Measurements from ENCODE around the gene EGFLAM.

EGFLAM gene

DNA sequence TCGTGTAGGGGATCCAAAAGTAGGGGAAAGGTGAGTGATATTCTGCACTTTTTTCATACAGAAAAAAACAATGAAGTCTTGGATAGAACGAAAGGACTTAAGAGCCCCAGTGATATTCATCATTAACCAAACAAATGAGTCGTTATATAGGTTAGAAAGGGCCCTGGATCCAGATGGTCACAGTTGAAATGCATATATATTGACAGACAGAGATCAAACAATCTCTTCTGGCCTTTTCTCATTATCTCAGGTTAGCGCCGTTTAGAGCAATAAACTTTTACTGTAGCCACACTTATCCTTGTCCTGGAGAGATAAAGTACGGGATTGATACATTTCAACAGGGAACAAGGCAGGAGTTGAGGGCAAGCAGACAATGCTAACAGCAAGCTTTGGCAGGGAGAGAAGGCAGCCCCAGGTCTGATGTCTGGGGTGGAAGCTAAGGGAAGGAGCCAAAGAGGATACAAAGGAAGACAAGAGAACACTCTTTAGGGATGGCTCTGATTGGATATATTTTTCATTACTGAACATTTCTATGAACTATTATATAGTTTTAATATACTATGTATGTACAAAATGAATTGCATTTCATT lies 221.1 kb downstream of the EGFLAM start:
- no peak for FAIRE-seq

DNA sequence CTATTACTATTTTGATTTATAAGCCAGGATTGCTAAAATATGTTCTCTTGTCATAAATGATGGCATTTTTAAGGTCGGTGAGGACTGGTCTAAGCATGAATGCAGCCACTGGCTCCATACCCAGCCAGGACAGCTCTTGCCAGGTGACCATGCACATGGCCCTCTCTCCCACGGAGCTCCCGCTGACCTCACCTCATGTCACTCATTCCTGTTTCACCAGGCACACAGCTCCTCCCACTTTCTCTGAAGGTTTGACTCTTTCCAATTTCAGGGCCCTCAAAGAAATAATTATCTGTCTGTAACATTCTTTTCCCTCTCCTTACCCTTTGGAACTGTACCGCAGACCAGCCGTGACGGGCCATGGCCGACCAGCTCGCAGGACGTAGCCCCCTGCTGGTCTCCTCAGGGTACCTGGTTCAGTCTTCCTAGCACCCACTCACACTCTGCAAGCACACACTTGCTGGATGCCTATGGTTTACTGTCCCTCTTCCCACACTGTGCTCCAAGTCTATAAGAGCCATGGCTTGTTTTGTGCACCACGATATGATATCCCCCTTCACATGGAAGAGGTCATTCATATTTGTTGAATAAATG lies 225.5 kb downstream of the EGFLAM start:
- no peak for FAIRE-seq

DNA sequence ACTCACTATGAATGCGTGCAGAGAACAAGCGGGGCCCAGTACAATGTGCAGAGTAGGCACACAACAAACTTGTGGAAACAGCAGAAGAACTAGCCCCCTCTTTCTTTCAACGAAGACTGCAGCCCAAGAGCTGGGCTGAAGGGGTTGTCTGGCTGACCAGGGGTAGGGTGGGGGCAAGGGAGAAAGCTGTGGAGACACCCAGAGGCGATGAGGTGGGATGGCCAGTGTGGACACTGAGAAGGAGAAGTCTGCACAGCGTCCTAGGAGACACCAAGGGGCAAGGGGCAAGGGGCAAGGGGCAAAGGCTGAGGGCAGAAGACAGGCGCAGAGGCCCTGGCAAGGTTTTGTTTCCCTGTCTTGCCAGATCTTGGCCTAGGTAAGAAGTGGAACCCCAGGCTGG lies 235.8 kb downstream of the EGFLAM start:
- FAIRE-seq = no peak

DNA sequence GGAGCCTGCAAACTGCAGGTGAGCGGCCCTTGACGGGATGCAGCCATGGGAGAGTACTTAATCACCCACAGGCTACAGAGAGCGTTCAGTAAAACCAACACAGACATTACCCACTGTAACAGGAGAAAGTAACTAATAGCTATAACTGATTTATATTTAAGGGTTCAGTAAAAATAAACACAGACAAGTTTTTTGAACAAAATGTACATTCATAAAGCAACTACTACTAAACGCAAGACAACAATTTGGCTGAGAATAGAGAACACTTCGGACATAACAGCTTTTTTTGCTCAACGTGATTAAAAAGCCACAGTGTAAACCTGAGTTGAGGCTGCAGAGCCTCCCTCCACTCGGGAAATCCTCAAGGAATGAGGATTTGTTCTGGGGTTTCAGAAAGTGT lies 236.4 kb downstream of the EGFLAM start:
- FAIRE-seq = no peak

DNA sequence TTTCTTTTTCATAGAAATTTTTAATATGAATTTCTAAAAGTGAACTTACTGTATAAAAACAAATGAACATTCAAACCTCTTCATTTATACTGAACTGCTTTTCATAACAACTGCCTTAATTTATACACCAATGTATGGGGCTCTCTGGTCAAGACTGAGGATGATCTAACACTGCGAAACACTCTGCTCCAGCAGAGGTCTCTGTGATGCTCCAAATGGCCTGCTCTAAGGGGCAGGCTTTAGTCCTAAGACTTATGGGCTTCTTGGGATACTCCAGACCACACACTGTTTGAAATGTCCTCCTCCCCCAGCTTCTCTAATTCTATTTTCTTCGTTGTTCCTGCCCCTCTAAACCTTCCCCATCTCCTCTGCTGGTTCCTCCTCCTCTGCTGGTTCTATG lies 239.6 kb downstream of the EGFLAM start:
- FAIRE-seq = no peak

DNA sequence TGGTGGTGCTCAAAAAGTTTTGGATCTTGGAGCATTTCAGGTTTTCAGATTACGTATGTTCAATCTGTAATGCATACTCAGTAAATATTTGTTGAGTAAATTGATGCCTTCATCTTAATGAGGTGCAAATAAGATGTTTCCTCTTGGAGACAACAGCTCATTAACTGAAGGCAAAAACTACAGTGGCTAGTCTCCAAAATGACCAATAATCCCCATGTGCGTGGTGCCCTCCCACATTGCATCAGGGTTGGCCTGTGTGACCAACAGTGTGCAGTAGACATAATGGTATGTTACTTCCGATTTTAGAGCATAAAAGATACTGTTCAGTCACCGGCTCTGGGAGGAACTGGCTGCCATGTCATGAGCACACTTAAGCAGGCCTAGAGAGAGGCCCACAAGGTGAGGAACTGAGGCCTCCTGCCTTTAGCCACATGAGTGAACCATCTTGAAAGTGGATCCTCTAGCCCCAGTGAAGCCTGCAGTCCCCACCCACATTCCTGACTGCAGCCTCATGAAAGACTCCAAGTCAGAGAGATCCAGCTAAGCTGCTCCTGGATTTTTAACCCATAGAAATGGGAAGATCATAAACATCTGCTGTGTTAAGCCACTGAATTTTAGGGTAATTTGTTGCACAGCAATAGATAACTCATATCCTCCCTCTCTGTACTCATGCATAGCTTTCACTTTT lies 242.4 kb downstream of the EGFLAM start:
- FAIRE-seq = no peak

DNA sequence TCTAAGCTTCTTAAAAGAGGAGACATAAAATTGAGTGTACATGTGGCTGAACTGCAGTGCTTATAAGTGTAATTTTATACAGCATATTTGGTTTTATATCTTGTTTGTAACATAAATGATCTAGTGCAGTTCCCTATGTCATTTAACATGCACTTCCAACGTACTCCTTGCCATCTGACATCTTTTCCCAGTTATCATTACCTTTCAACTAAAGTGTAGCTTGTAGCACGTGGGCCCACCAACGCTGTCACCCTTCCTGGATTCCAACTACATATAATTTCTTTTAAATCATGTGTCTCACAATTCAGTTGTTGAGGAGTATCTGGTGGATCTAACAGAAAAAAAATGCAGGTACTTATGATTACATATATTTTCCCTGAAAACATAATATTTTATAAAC lies 247.9 kb downstream of the EGFLAM start:
- no peak for FAIRE-seq

DNA sequence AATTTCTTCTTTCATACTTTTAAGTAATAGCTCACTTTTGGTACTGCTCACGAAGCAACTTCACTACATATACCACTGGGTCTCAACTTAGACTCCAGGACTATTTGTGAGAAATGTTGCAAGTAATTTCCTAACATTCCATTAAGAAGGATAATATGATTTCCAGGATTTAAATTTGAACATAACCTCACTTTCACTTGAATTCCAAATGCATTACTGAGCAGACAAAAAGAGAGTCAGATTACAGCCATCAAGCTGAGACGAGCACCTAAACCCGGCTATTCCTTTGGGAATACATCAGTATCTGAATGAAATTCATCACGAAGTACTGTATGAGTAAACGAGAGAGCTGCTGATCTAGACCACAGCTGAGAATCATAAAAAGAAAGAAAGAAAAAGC lies 250.8 kb downstream of the EGFLAM start:
- no peak for FAIRE-seq
